ENCODE data around the gene HOXC11. TPM values are rescaled to one million over a fixed set of nuclear protein-coding genes. Genes with fewer than 3 reads are reported as not detected.
A peak's percentile ranks its signal among the peaks of the same experiment; 100 is the strongest.

HOXC11 gene
- polyA plus RNA-seq, 1 donor from 2014 or later = not detected

- H3K27ac Mint-ChIP-seq = peak overlapping the region; percentile 86 to 96 (median 88)
- H3K4me3 Mint-ChIP-seq = peak overlapping the region; percentile 50 to 84 (median 76)
- peaks cover 2% of the 10 kb centered on the region for H3K36me3 Mint-ChIP-seq
- peaks cover 82% of the 10 kb centered on the region for H3K27me3 Mint-ChIP-seq
- peaks cover 0 to 6% (median 0%) of the 10 kb centered on the region in 3 donors for H3K9me3 Mint-ChIP-seq
- H3K4me1 Mint-ChIP-seq = peaks cover 12 to 14% (median 12%) of the 10 kb centered on the region in 3 donors
Measured at GRCh38 chr12:53985994-53986685, 13.2 kb downstream of the HOXC11 start.

DNA sequence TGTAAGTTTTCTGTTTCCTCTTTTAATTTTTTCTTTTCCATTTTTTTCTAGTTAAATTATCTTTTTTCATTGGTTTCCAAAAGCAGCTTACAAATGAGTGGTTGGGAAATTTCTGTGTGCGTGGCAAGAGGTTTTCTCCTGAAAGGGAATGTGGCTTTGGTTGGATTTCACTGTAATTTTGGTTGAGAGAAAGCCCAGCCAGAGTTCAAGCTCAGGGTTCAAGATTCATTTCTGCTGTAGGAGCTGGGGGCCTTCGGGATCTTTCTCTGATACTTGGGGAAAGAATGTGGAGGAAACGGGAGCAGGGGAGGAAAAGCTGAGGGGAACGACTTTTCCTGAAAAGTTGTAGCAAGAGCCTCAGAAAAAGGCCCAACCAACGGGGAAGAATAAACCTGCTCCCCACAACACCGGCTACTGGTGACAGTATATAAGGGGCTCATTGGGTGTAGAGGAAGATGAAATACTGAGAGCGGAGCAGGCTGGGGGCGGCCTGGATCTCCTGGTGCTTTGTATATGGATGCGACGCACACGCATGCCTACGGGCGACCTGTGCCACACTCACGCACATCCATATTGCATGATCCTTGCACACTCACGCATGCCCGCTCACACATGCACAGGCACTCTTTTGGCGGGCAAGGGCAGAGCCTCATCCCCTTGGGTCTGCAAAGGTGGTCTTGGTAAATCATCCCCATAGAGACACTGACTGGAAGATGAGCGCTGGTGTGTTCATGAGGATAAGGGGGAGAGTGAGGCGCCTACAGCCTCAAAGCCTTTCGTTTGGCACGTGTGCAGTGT, 14.0 kb downstream of the HOXC11 start:
- peaks cover 2% of the 10 kb centered on the region for H3K36me3 Mint-ChIP-seq

DNA sequence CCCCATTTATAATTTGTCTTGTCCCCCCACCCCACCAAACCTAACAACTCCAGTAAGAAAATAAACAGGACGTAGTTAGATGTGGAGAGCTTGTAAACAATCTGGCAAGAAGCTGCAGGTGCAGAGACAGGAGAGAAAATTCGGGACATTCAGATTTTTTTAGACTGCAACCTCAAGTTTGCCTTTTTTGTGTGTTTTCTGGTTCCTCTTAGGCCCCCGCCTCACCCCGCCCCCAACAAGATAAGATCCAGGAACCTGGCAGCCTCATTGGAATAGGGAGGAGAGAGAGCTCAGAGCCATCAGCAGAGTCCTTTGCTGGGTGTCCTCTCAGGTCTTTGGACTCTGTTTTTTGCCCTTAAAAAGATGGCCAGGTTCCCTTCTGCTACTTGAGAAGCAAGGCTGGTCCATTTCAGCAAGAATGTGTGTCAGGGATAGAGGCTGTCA, 14.9 kb downstream of the HOXC11 start:
- H3K9me3 Mint-ChIP-seq = peaks cover 0 to 6% (median 0%) of the 10 kb centered on the region in 3 donors
- peaks cover 2% of the 10 kb centered on the region for H3K36me3 Mint-ChIP-seq
- peaks cover 81% of the 10 kb centered on the region for H3K27me3 Mint-ChIP-seq
- peaks cover 11 to 12% (median 12%) of the 10 kb centered on the region in 3 donors for H3K4me1 Mint-ChIP-seq
- H3K4me3 Mint-ChIP-seq = peak overlapping the region in 2 of 4 donors; percentile 67 to 79
- H3K27ac Mint-ChIP-seq = peak overlapping the region in 2 of 3 donors; percentile 86 to 93

More for the DNA sequence above, 14.0 kb downstream of the HOXC11 start:
- H3K9me3 Mint-ChIP-seq = peaks cover 0 to 6% (median 0%) of the 10 kb centered on the region in 3 donors
- H3K4me3 Mint-ChIP-seq = peak overlapping the region in 3 of 4 donors; percentile 72 to 84 (median 79)
- H3K4me1 Mint-ChIP-seq = peaks cover 11 to 12% (median 12%) of the 10 kb centered on the region in 3 donors
- H3K27me3 Mint-ChIP-seq = peaks cover 83% of the 10 kb centered on the region
- H3K27ac Mint-ChIP-seq = peak overlapping the region; percentile 76 to 88 (median 86)

DNA sequence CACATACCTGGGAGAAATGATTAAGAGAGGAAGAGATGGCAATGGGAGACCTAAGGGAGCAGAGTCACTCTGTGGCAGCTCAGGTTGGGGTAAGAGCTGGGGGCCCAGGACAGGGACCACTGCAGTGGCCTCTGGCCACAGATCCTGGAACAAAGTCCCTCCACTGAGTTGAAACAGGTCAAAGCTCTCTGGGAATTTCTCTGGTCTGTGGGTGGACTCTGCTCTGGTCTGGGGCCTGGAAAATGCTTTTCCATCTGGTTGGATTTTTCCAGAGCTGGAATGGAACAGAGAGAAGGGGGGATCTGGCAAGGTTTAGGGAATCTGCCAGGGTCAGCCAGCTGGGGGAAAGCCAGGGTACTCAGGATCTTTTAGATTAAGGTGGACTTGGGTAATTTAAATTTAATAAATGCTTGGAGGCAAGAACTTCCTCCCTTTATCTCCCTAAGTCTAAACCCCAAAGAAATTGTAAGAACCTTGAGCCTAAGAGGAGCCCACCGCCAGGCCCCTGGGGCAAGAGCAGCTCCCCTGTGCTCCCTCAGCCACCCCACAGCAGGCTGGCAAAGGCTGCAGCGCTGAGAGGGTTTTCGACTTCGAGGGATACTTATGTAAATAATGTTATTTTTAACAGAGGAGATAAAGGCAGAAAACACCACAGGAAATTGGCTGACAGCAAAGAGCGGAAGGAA, 15.8 kb downstream of the HOXC11 start:
- Mint-ChIP-seq H3K9me3 (peaks cover 0 to 9% (median 0%) of the 10 kb centered on the region in 3 donors), H3K27me3 (peaks cover 78% of the 10 kb centered on the region), H3K4me3 (peak overlapping the region in 3 of 4 donors; percentile 67 to 79 (median 79)), H3K4me1 (peaks cover 12 to 16% (median 12%) of the 10 kb centered on the region in 3 donors), H3K27ac (peak overlapping the region; percentile 86 to 93 (median 88)), H3K36me3 (peaks cover 2% of the 10 kb centered on the region)

GRCh38 chr12:53989227-53990113, 16.5 kb downstream of the HOXC11 start:
- peak overlapping the region; percentile 17 to 88 (median 86) for H3K27ac Mint-ChIP-seq
- H3K4me1 Mint-ChIP-seq = peaks cover 17 to 20% (median 18%) of the 10 kb centered on the region in 3 donors

DNA sequence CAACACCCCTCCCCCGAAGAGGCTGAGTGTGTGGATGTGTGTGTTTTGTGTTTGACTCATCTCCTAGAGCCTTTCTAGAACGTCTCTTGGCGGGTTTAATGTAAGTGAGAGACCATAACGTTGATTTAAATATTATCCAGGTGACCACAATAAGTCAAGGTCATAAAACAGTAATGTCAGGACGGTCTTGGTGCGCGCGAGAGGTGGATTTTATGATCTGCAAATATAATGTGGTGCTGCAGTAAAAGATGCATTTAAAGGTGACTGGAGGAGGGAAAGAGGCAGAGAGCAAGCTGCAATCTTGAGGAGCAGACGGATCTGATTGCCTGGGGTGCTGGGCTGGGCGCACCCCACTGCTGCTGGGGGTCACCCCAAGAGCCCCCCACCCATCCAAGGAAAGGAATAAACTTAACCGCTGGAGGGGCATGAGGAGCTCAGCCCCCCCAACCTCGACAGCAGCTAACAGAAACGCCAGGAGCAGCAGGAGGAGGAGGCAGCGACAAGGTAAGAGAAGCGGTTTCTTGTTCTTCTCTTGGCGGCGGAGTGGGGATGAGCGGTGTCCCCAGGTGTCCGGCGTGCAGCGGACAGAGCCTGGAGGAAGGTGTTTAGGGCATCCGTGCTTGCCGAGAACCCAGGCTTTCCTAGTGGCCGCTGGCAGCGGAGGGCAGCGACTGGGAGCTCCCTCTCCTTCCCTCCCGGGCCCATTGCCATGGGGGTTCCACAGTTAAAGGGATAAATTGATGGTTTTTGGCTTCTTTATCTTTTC, 17.6 kb downstream of the HOXC11 start:
- Mint-ChIP-seq H3K4me3 (peak overlapping the region in 1 of 4 donors; percentile 65), H3K4me1 (peaks cover 16 to 28% (median 22%) of the 10 kb centered on the region in 3 donors), H3K36me3 (no peaks in the 10 kb centered on the region), H3K9me3 (peaks cover 0 to 10% (median 0%) of the 10 kb centered on the region in 3 donors), H3K27ac (peak overlapping the region; percentile 83 to 97 (median 86)), H3K27me3 (peaks cover 81% of the 10 kb centered on the region)

More at GRCh38 chr12:53989227-53990113, 16.5 kb downstream of the HOXC11 start:
- peaks cover 0 to 12% (median 0%) of the 10 kb centered on the region in 3 donors for H3K9me3 Mint-ChIP-seq
- peaks cover 82% of the 10 kb centered on the region for H3K27me3 Mint-ChIP-seq
- H3K36me3 Mint-ChIP-seq = no peaks in the 10 kb centered on the region
- H3K4me3 Mint-ChIP-seq = peak overlapping the region; percentile 21 to 84 (median 72)

GRCh38 chr12:53991077-53991460, 18.1 kb downstream of the HOXC11 start:
- peaks cover 0 to 10% (median 0%) of the 10 kb centered on the region in 3 donors for H3K9me3 Mint-ChIP-seq
- H3K4me1 Mint-ChIP-seq = peaks cover 16 to 28% (median 22%) of the 10 kb centered on the region in 3 donors
- H3K27me3 Mint-ChIP-seq = peaks cover 80% of the 10 kb centered on the region

DNA sequence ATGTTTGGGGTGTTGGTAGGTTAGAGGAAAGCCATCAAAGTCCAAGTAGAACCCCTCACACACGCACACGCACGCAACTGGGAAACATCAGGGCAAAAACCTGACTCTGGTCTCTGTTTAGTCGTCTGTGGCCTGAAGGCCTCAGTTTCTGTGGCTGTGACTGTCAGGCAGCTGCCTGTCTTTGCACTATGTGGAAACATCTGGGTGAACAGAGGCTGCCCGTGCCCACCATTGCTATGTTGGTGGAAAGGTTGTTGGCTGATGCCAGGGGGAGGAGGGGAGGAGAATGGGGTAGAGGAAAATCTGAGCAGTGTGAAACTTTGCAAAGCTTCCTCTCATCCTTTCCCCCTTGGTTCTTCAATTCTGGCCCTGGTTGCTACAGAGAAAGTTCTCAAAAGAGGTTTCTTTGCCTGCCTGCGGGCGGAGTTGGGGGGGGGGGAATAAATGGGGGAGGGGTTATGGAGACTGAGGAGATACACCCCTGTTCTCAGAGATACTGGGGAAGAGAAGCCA, 19.5 kb downstream of the HOXC11 start:
- Mint-ChIP-seq H3K27me3 (peaks cover 76% of the 10 kb centered on the region), H3K27ac (peak overlapping the region in 2 of 3 donors; percentile 10 to 81), H3K36me3 (peaks cover 1% of the 10 kb centered on the region), H3K4me3 (peak overlapping the region in 1 of 4 donors; percentile 5), H3K4me1 (peaks cover 18 to 32% (median 24%) of the 10 kb centered on the region in 3 donors), H3K9me3 (peaks cover 0 to 10% (median 0%) of the 10 kb centered on the region in 3 donors)

More at GRCh38 chr12:53991077-53991460, 18.1 kb downstream of the HOXC11 start:
- H3K4me3 Mint-ChIP-seq = peak overlapping the region in 1 of 4 donors; percentile 65
- no peaks in the 10 kb centered on the region for H3K36me3 Mint-ChIP-seq
- peak overlapping the region in 2 of 3 donors; percentile 81 to 97 for H3K27ac Mint-ChIP-seq

- Mint-ChIP-seq H3K27me3 (peaks cover 76% of the 10 kb centered on the region), H3K36me3 (peaks cover 1% of the 10 kb centered on the region), H3K4me3 (peak overlapping the region; percentile 54 to 95 (median 76)), H3K4me1 (peaks cover 16 to 32% (median 27%) of the 10 kb centered on the region in 3 donors), H3K9me3 (peaks cover 0 to 10% (median 0%) of the 10 kb centered on the region in 3 donors), H3K27ac (peak overlapping the region; percentile 81 to 96 (median 91))
Measured at GRCh38 chr12:53993162-53994008, 20.5 kb downstream of the HOXC11 start.

- H3K9me3 Mint-ChIP-seq = peaks cover 0 to 10% (median 0%) of the 10 kb centered on the region in 3 donors
- peaks cover 1% of the 10 kb centered on the region for H3K36me3 Mint-ChIP-seq
- H3K27ac Mint-ChIP-seq = peak overlapping the region; percentile 81 to 96 (median 91)
- H3K27me3 Mint-ChIP-seq = peaks cover 76% of the 10 kb centered on the region
- H3K4me1 Mint-ChIP-seq = peaks cover 15 to 30% (median 26%) of the 10 kb centered on the region in 3 donors
- peak overlapping the region in 3 of 4 donors; percentile 54 to 95 (median 67) for H3K4me3 Mint-ChIP-seq
Measured at GRCh38 chr12:53994009-53994263, 21.0 kb downstream of the HOXC11 start.

DNA sequence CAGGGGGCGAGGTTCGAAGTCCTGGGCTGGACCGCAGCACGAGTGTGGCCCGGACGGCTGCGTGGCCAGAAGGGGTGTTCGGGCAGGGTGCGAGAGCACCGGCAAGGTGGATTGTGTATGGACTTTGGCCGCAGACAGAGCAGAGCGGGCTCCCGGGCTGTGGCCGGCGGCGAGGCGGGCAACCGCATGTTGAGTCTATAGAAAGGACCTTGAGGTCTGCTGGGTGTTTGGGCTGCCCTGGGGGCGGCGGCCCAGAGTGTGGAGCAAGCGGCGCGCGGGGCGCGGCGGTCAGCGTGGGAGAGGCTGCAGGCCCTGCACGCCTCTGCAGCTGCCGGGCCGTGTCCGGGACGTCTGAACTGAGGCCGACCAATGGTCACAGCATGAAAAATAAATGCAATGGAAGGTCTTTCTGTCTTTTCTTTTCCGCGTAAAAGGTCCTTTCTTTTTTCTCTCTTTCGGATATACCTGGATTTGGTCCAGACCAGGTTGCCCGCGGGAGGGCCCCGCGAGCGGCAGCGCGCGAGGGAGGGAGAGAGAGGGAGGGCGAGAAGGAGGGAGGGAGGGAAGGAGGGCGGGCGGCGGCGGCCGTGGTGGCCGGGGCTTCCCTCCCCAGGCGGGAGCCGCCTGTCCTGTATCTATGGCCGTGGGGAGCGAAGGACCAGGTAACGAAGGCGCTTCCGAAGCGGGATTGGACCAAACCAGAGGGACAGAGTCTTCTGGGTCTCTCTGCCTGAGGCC, 21.5 kb downstream of the HOXC11 start:
- H3K4me1 Mint-ChIP-seq = peaks cover 10 to 25% (median 21%) of the 10 kb centered on the region in 3 donors
- peak overlapping the region; percentile 81 to 96 (median 91) for H3K27ac Mint-ChIP-seq

More for the DNA sequence above, 21.5 kb downstream of the HOXC11 start:
- peak overlapping the region; percentile 72 to 95 (median 88) for H3K4me3 Mint-ChIP-seq
- H3K9me3 Mint-ChIP-seq = peaks cover 0 to 10% (median 0%) of the 10 kb centered on the region in 3 donors
- peaks cover 72% of the 10 kb centered on the region for H3K27me3 Mint-ChIP-seq
- H3K36me3 Mint-ChIP-seq = peaks cover 1% of the 10 kb centered on the region
